Mesenchymal stem cell (in vitro differentiated cells and primary cell): Measurements from ENCODE around the gene ATP8A1. TPM values are rescaled to one million over a fixed set of nuclear protein-coding genes. Genes with fewer than 3 reads are reported as not detected.

Source experiments
- DNase-seq: peaks from one replicate; pipeline ENCODE4 v3.0.0-alpha.2; 2013
- H2AFZ ChIP-seq: one replicate; pipeline ENCODE4 v1.6.1; 2013; ENCODE audit warnings: low read depth, mild to moderate bottlenecking, control low read depth, inconsistent platforms, low read length, moderate library complexity
- H2AK5ac ChIP-seq: 2 replicates; pipeline ENCODE4 v1.6.1; 2013; ENCODE audit warnings: low read length, moderate library complexity, mild to moderate bottlenecking, inconsistent platforms; ENCODE audit not compliant: severe bottlenecking
- H2BK120ac ChIP-seq: one replicate; pipeline ENCODE4 v1.6.1; 2013; ENCODE audit warnings: low read depth, mild to moderate bottlenecking, inconsistent platforms, low read length, moderate library complexity
- H2BK12ac ChIP-seq, 2 experiments: one replicate each; pipeline ENCODE4 v1.6.1; 2013; ENCODE audit warnings: inconsistent platforms in 2 of 2, low read length in 2 of 2, mild to moderate bottlenecking in 2 of 2, moderate library complexity in 2 of 2, control low read depth in 1 of 2
- H2BK15ac ChIP-seq: one replicate; pipeline ENCODE4 v1.6.1; 2013; ENCODE audit warnings: mild to moderate bottlenecking, low read depth, inconsistent platforms; ENCODE audit not compliant: poor library complexity, severe bottlenecking
- H2BK5ac ChIP-seq: 2 replicates; pipeline ENCODE4 v1.6.1; 2013; ENCODE audit warnings: low read depth, mild to moderate bottlenecking, low read length, control low read depth, inconsistent platforms; ENCODE audit not compliant: poor library complexity, severe bottlenecking
- H3K14ac ChIP-seq, 2 experiments: one replicate each; pipeline ENCODE4 v1.6.1; 2013; ENCODE audit warnings: inconsistent platforms in 2 of 2, low read length in 2 of 2, control low read depth in 1 of 2, mild to moderate bottlenecking in 1 of 2, moderate library complexity in 1 of 2
- H3K18ac ChIP-seq, 2 experiments: one replicate each; pipeline ENCODE4 v1.6.1; 2013; ENCODE audit warnings: inconsistent platforms in 2 of 2, low read length in 2 of 2, control low read depth in 1 of 2, low read depth in 1 of 2, mild to moderate bottlenecking in 1 of 2
- H3K23ac ChIP-seq, 2 experiments: one replicate each; pipeline ENCODE4 v1.6.1; 2013; ENCODE audit warnings: inconsistent platforms in 2 of 2, low read length in 2 of 2, mild to moderate bottlenecking in 2 of 2, moderate library complexity in 2 of 2, control low read depth in 1 of 2
- H3K27ac ChIP-seq: 2 replicates; pipeline ENCODE4 v1.5.1; 2013; ENCODE audit warnings: mild to moderate bottlenecking, moderate library complexity, low read length, control low read depth, inconsistent platforms; ENCODE audit not compliant: poor library complexity, severe bottlenecking
- H3K27me3 ChIP-seq, 2 experiments: 2 replicates each; pipeline versions ENCODE4 v1.6.1 to v1.7.0; 2013; ENCODE audit warnings: low read length in 2 of 2, mild to moderate bottlenecking in 2 of 2, moderate library complexity in 2 of 2, control low read depth in 1 of 2, inconsistent platforms in 1 of 2; ENCODE audit not compliant: control insufficient read depth in 1 of 2, insufficient read depth in 1 of 2
- H3K36me3 ChIP-seq, 2 experiments: 2 replicates each; pipeline versions ENCODE4 v1.6.1 to v1.7.0; 2013; ENCODE audit warnings: low read length in 2 of 2, control low read depth in 1 of 2, inconsistent platforms in 1 of 2, low read depth in 1 of 2, mild to moderate bottlenecking in 1 of 2; ENCODE audit not compliant: insufficient read depth in 2 of 2, control insufficient read depth in 1 of 2
- H3K4ac ChIP-seq, 2 experiments: one replicate each; pipeline ENCODE4 v1.6.1; 2013; ENCODE audit warnings: inconsistent platforms in 2 of 2, low read length in 2 of 2, mild to moderate bottlenecking in 2 of 2, moderate library complexity in 2 of 2, control low read depth in 1 of 2, low read depth in 1 of 2
- H3K4me1 ChIP-seq: 2 replicates; pipeline ENCODE4 v1.6.1; 2013; ENCODE audit warnings: low read depth, low read length, control low read depth; ENCODE audit not compliant: control insufficient read depth, insufficient read depth
- H3K4me2 ChIP-seq: 2 replicates; pipeline ENCODE4 v1.6.1; 2013; ENCODE audit warnings: low read length, mild to moderate bottlenecking, inconsistent platforms; ENCODE audit not compliant: poor library complexity, severe bottlenecking
- H3K4me3 ChIP-seq, 2 experiments: 2 replicates each; pipeline versions ENCODE4 v1.5.1 to v1.7.0; 2013; ENCODE audit warnings: low read length in 2 of 2, mild to moderate bottlenecking in 2 of 2, control low read depth in 1 of 2, low read depth in 1 of 2; ENCODE audit not compliant: insufficient read depth in 1 of 2
- H3K79me1 ChIP-seq: replicated peaks from 2 replicates; pipeline ENCODE4 v1.6.1; 2013; ENCODE audit warnings: mild to moderate bottlenecking, control low read depth, low read length, inconsistent platforms; ENCODE audit not compliant: poor library complexity, severe bottlenecking
- H3K9ac ChIP-seq: 2 replicates; pipeline ENCODE4 v1.7.0; 2013; ENCODE audit warnings: mild to moderate bottlenecking, low read length, moderate library complexity
- H3K9me3 ChIP-seq: 2 replicates; pipeline ENCODE4 v1.7.0; 2013; ENCODE audit warnings: mild to moderate bottlenecking, low read length; ENCODE audit not compliant: control insufficient read depth
- H4K8ac ChIP-seq: one replicate; pipeline ENCODE4 v1.6.1; 2013; ENCODE audit warnings: inconsistent platforms, mild to moderate bottlenecking, low read length, moderate library complexity
- H4K91ac ChIP-seq: one replicate; pipeline ENCODE4 v1.6.1; 2013; ENCODE audit warnings: mild to moderate bottlenecking, low read length, inconsistent platforms
- WGBS: methylation state at CpG from one replicate; pipeline ENCODE4 v1.1.7; 2013; ENCODE audit warnings: mixed read lengths; 5-methylcytosine and 5-hydroxymethylcytosine counted together
- polyA plus RNA-seq, 2 experiments: library from polyadenylated mRNA; stranded (reverse); fragments of 200-250 nt; gene quantifications; one replicate each; pipeline ENCODE4 v1.2.3, GENCODE V29; 2013

The ATP8A1 gene
- 0.43 TPM for polyA plus RNA-seq (2013, experiment 1 of 2)
- polyA plus RNA-seq (2013, experiment 2 of 2): 0.36 TPM

GRCh38 chr4:42656944-42657792 lies at the start of gene ATP8A1:
Gene ATP8A1, minus strand, starts transcription at chr4:42657105. Its CDS starts 232 bp downstream, at chr4:42656873.
- Histone ChIP-seq H2BK15ac (peak within 1 kb of the TSS; percentile 66), H3K4me2 (peak within 1 kb of the TSS; percentile 100), H4K91ac (peak within 1 kb of the TSS; percentile 74), H3K4me1 (peaks cover 9% of the 10 kb centered on the region), H3K18ac (peak within 1 kb of the TSS; percentile 74 to 93), H3K36me3 (no peaks in the 10 kb centered on the region), H2AFZ (peak within 1 kb of the TSS; percentile 99), H2AK5ac (no peak within 1 kb of the TSS), H3K14ac (peak within 1 kb of the TSS in 1 of 2 experiments; percentile 96), H3K9me3 (no peaks in the 10 kb centered on the region), H3K79me1 (peaks cover 3% of the 10 kb centered on the region), H3K23ac (no peak within 1 kb of the TSS), H4K8ac (peak within 1 kb of the TSS; percentile 95), H3K27ac (peak within 1 kb of the TSS; percentile 96), H3K9ac (peak within 1 kb of the TSS; percentile 97), H2BK120ac (peak within 1 kb of the TSS; percentile 98), H2BK12ac (peak within 1 kb of the TSS; percentile 72 to 87), H2BK5ac (peak within 1 kb of the TSS; percentile 93), H3K4me3 (peak within 1 kb of the TSS; percentile 72 to 92), H3K4ac (peak within 1 kb of the TSS; percentile 46 to 77), H3K27me3 (peaks cover 0 to 9% of the 10 kb centered on the region in 2 experiments)
- peak; percentile 89 for DNase-seq
- WGBS: under 1% methylated on average over 51 of the region's 74 CpGs

- no CpG with 5 or more reads among the region's 4 CpGs for WGBS
- no peak overlapping the region for H2BK120ac ChIP-seq
- no peaks in the 10 kb centered on the region for H3K4me1 ChIP-seq
- H2BK12ac ChIP-seq: no peak overlapping the region
- H3K23ac ChIP-seq: no peak overlapping the region
- no peaks in the 10 kb centered on the region for H3K27me3 ChIP-seq
- H3K4me2 ChIP-seq: no peak overlapping the region
- H3K4me3 ChIP-seq: no peak overlapping the region
- DNase-seq: no peak
- no peak overlapping the region for H4K91ac ChIP-seq
- no peak overlapping the region for H2AFZ ChIP-seq
- no peaks in the 10 kb centered on the region for H3K9me3 ChIP-seq
- no peak overlapping the region for H3K14ac ChIP-seq
- H2AK5ac ChIP-seq: no peak overlapping the region
- no peaks in the 10 kb centered on the region for H3K79me1 ChIP-seq
- no peak overlapping the region for H4K8ac ChIP-seq
- H3K27ac ChIP-seq: no peak overlapping the region
- no peak overlapping the region for H3K18ac ChIP-seq
- no peak overlapping the region for H3K4ac ChIP-seq
- H3K9ac ChIP-seq: no peak overlapping the region
- no peaks in the 10 kb centered on the region for H3K36me3 ChIP-seq
- H2BK5ac ChIP-seq: no peak overlapping the region
- no peak overlapping the region for H2BK15ac ChIP-seq
These were observed 49.2 kb upstream of the ATP8A1 start for GRCh38 chr4:42706086-42706485.

- Histone ChIP-seq H3K36me3 (no peaks in the 10 kb centered on the region), H4K91ac (no peak overlapping the region), H3K4me3 (no peak overlapping the region), H3K23ac (no peak overlapping the region), H2BK120ac (no peak overlapping the region), H3K79me1 (no peaks in the 10 kb centered on the region), H2AK5ac (no peak overlapping the region), H3K14ac (no peak overlapping the region), H2BK12ac (no peak overlapping the region), H3K9ac (no peak overlapping the region), H3K9me3 (no peaks in the 10 kb centered on the region), H3K18ac (no peak overlapping the region), H3K27me3 (no peaks in the 10 kb centered on the region), H3K4me1 (no peaks in the 10 kb centered on the region), H3K4me2 (no peak overlapping the region), H3K27ac (no peak overlapping the region), H4K8ac (no peak overlapping the region), H2BK15ac (no peak overlapping the region), H3K4ac (no peak overlapping the region), H2AFZ (no peak overlapping the region), H2BK5ac (no peak overlapping the region)
- no peak for DNase-seq
- 82% methylated on average over 5 of the region's 5 CpGs for WGBS
These were observed 46.9 kb upstream of the ATP8A1 start for GRCh38 chr4:42703813-42704212.

GRCh38 chr4:42702895-42703294 lies 46.0 kb upstream of the ATP8A1 start:
- Histone ChIP-seq H2BK120ac (no peak overlapping the region), H2AK5ac (no peak overlapping the region), H4K91ac (no peak overlapping the region), H3K9me3 (no peaks in the 10 kb centered on the region), H3K4me3 (no peak overlapping the region), H2BK5ac (no peak overlapping the region), H3K9ac (no peak overlapping the region), H3K14ac (no peak overlapping the region), H3K18ac (no peak overlapping the region), H3K27ac (no peak overlapping the region), H2AFZ (no peak overlapping the region), H3K4me2 (no peak overlapping the region), H2BK15ac (no peak overlapping the region), H3K36me3 (no peaks in the 10 kb centered on the region), H3K79me1 (no peaks in the 10 kb centered on the region), H3K23ac (no peak overlapping the region), H3K4ac (no peak overlapping the region), H3K27me3 (no peaks in the 10 kb centered on the region), H2BK12ac (no peak overlapping the region), H3K4me1 (no peaks in the 10 kb centered on the region), H4K8ac (no peak overlapping the region)
- WGBS: 76% methylated on average over 2 of the region's 3 CpGs
- no peak for DNase-seq
